ENCODE data around the gene TCP11L2. TPM values are rescaled to one million over a fixed set of nuclear protein-coding genes. Genes with fewer than 3 reads are reported as not detected.
"Not testable (repeated sequence)": the region's sequence is repeated elsewhere in the genome, so short reads cannot be mapped to it uniquely, and the experiment has no call there.

TCP11L2 gene
- total RNA-seq, 4 donors from 2014 or later = 55.5 to 81.4 (median 72.7) TPM

DNA sequence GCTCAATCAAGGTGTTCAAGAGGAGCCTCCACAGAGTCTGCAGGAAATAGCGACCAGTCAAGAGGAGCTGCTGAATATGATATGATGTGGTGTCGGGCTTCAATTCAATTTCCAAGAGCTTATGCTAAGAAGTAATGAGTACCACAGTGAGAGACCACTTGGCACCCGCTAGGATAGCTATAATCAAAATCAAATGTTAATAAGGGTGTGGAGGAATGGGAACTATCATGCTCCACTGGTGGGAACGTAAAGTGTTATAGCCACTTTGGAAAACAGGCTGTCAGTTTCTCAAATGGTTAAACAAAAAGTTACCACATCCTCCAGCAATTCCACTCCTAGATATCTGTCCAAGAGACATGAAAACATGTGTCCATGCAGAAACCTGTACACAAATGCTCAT, 61.7 kb downstream of the TCP11L2 start:
- 75 to 86% methylated on average over 4 of the region's 4 CpGs for WGBS, 2 donors
- DNase-seq (ENCODE audit: low spot score in 2 of 2) = no peak

DNA sequence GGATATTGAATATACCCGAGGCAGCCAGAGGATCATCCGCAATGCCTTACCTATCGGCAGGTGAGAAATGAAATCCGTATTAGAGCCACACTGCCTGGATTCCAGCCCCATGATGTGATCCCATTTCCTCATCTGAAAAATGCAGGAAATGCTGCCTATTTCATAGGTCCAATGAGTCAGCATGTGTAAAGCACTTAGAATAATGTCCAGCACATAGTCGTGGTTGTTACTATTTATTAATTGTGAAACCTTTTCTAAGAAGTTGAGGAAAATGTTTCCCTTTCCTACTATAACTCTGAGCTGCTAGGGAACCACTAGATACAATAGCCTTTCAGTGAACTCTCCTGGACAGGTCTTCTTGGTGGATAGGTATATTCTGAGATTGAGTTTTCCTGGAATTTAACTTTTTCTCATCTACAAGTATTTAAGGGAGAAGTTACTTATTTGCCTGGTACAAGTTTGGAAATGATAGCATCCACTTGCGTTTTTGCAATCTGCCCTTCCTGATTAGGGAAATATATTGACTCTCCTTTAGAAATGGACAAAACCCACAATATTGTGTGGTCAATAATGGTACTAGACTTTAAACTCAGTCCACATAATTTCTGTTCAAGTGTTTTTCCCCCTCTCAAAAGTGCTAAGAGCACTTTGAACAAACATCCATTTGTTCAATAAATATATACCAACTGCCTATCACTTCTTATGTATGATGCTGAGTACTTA, 67.3 kb downstream of the TCP11L2 start:
- no peak for DNase-seq (ENCODE audit: low spot score in 2 of 2)
- intact Hi-C loops (cut with DNase I; ENCODE audit: low total_unique reads) = no loop called here
- no peak overlapping the region for H3K4me3 ChIP-seq (ENCODE audit: low read depth, poor library complexity, severe bottlenecking)
- 85 to 91% methylated on average over 6 of the region's 6 CpGs for WGBS, 2 donors
- TF ChIP-seq, protein P1, sequence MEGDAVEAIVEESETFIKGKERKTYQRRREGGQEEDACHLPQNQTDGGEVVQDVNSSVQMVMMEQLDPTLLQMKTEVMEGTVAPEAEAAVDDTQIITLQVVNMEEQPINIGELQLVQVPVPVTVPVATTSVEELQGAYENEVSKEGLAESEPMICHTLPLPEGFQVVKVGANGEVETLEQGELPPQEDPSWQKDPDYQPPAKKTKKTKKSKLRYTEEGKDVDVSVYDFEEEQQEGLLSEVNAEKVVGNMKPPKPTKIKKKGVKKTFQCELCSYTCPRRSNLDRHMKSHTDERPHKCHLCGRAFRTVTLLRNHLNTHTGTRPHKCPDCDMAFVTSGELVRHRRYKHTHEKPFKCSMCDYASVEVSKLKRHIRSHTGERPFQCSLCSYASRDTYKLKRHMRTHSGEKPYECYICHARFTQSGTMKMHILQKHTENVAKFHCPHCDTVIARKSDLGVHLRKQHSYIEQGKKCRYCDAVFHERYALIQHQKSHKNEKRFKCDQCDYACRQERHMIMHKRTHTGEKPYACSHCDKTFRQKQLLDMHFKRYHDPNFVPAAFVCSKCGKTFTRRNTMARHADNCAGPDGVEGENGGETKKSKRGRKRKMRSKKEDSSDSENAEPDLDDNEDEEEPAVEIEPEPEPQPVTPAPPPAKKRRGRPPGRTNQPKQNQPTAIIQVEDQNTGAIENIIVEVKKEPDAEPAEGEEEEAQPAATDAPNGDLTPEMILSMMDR (IDR thresholded peaks at IDR 0.05) = no peak
- TF ChIP-seq POLR2A (IDR thresholded peaks at IDR 0.05) = no peak

More for the DNA sequence above, 61.7 kb downstream of the TCP11L2 start:
- TF ChIP-seq, protein P1 (IDR thresholded peaks at IDR 0.05) = no peak
- TF ChIP-seq POLR2A (IDR thresholded peaks at IDR 0.05) = no peak
- intact Hi-C loops (cut with DNase I; ENCODE audit: low total_unique reads) = no loop called here
- H3K4me3 ChIP-seq (ENCODE audit: low read depth, poor library complexity, severe bottlenecking) = no peak overlapping the region

DNA sequence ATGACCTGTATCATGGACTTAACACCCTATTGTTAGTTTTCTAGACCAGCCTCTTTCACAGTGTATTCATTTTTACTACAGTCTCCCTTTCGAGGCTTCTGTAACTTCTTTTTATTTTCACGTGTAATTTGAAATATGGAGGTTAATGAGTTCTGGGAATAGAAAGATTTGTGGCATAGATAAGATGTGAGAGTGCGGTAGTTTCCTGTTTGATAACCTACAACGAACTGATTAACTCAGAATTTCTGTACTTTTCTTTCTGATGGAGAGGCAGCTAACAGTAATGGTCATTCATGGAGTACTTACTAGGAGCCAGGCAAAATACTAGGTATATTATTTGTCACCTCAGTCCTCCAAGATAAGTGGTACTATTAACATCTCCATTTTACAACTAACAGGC, 76.3 kb downstream of the TCP11L2 start:
- intact Hi-C loops (cut with DNase I; ENCODE audit: low total_unique reads) = no loop called here
- DNase-seq (ENCODE audit: low spot score in 2 of 2) = no peak
- H3K4me3 ChIP-seq (ENCODE audit: low read depth, poor library complexity, severe bottlenecking) = no peak overlapping the region
- TF ChIP-seq, protein P1 (IDR thresholded peaks at IDR 0.05) = no peak
- no peak for TF ChIP-seq POLR2A (IDR thresholded peaks at IDR 0.05)
- 79 to 86% methylated on average over 4 of the region's 4 CpGs for WGBS, 2 donors

DNA sequence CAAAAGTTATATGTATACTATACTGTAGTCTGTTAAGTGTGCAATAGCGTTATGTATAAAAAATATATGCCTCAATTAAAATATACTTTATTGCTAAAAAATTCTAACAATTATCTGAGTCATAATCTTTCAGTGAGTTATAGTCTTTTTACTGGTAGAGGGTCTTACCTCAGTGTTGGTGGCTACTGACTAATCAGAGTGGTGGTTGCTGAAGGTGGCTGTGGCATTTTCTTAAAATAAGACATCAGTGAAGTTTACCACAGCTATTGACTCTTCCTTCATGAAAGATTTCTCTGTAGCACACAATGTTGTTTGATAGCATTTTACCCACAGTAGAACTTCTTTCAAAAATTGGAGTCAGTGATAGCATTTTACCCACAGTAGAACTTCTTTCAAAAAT, 78.4 kb downstream of the TCP11L2 start:
- TF ChIP-seq, protein P1 (IDR thresholded peaks at IDR 0.05) = no peak
- no peak for TF ChIP-seq POLR2A (IDR thresholded peaks at IDR 0.05)
- DNase-seq (ENCODE audit: low spot score in 2 of 2) = no peak
- WGBS, 2 donors = 95 to 98% methylated on average over 1 of the region's 1 CpG
- intact Hi-C loops (cut with DNase I; ENCODE audit: low total_unique reads) = loop anchor here (10.0 kb wide), 1 partner anchor 534 kb away; no protein-coding TSS in a partner anchor
- H3K4me3 ChIP-seq (ENCODE audit: low read depth, poor library complexity, severe bottlenecking) = no peak overlapping the region

DNA sequence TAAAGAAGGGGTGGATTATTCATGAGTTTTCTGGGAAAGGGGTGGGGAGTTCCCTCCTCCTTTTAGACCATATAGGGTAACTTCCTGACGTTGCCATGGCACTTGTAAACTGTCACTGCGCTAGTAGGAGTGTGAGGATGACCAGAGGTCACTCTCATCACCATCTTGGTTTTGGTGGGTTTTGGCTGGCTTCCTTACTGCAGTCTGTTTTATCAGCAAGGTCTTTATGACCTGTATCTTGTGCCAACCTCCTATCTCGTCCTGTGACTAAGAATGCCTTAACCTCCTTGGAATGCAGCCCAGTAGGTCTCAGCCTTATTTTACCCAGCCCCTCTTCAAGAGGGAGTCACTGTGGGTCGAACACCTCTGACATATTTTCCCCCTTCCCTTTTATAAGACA, 79.3 kb downstream of the TCP11L2 start:
- 91 to 94% methylated on average over 4 of the region's 4 CpGs for WGBS, 2 donors
- intact Hi-C loops (cut with DNase I; ENCODE audit: low total_unique reads) = loop anchor here (10.0 kb wide), 1 partner anchor 533 kb away; no protein-coding TSS in a partner anchor
- not testable (repeated sequence) for H3K4me3 ChIP-seq (ENCODE audit: low read depth, poor library complexity, severe bottlenecking); DNase-seq (ENCODE audit: low spot score in 2 of 2)

DNA sequence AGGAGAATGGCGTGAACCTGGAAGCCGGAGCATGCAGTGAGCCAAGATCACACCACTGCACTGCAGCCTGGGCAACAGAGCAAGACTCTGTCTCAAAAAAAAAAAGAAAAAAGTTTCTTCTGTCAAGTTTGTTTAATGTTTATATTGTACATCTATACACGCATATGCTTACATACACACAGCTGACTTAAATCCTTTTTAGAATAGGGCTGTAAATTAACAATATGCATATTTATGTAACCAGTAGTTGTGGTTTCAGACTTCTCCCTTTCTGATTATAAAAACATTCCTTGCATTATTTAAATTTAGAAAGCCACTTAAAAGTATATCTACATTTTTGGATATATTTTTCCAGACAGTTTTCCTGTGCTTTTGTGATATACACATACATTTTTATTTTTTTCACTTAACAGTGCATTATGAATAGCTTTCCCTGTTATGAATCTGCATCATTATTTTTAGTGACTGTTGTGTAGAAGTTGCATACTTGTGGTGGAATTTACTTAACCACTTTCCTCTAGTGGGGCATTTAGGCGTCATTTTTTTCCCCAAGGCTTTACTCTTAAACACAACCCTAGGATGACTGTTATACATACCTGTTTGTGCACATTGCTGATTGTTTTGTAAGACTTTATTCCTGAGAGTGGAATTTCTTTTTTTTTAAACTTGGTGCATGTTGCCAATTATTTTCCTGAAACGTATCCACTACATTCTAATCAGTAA, 84.4 kb downstream of the TCP11L2 start:
- intact Hi-C loops (cut with DNase I; ENCODE audit: low total_unique reads) = loop anchor here (10.0 kb wide), 1 partner anchor 528 kb away; no protein-coding TSS in a partner anchor
- no peak for TF ChIP-seq POLR2A (IDR thresholded peaks at IDR 0.05)
- TF ChIP-seq, protein P1 (IDR thresholded peaks at IDR 0.05) = no peak
- DNase-seq (ENCODE audit: low spot score in 2 of 2) = no peak
- 86 to 88% methylated on average over 5 of the region's 5 CpGs for WGBS, 2 donors
- no peak overlapping the region for H3K4me3 ChIP-seq (ENCODE audit: low read depth, poor library complexity, severe bottlenecking)
